GM21381 (cell line): ENCODE measurements around the gene IGSF21.

Experiments used
- ATAC-seq: cut with Tn5 transposase; IDR thresholded peaks from one replicate; pipeline ENCODE4 v1.9.1; 2021; ENCODE audit warnings: mild to moderate bottlenecking, moderate library complexity; ENCODE audit not compliant: unreplicated experiment

IGSF21 gene

GRCh38 chr1:18394563-18395156, 287.1 kb downstream of the IGSF21 start:
- no peak for ATAC-seq

GRCh38 chr1:18396247-18396980, 288.8 kb downstream of the IGSF21 start:
- no peak for ATAC-seq

- no peak for ATAC-seq
Measured at GRCh38 chr1:18397641-18398040, 290.0 kb downstream of the IGSF21 start.

- ATAC-seq = no peak
Measured at GRCh38 chr1:18398791-18399530, 291.4 kb downstream of the IGSF21 start.

GRCh38 chr1:18400347-18401102, 292.9 kb downstream of the IGSF21 start:
- ATAC-seq = no peak

GRCh38 chr1:18401921-18402320, 294.3 kb downstream of the IGSF21 start:
- no peak for ATAC-seq

- no peak for ATAC-seq
Measured at GRCh38 chr1:18404460-18404859, 296.9 kb downstream of the IGSF21 start.

GRCh38 chr1:18407166-18408045, 299.8 kb downstream of the IGSF21 start:
- ATAC-seq = no peak

- no peak for ATAC-seq
Measured at GRCh38 chr1:18408656-18409370, 301.2 kb downstream of the IGSF21 start.

- ATAC-seq = no peak
Measured at GRCh38 chr1:18409609-18410237, 302.1 kb downstream of the IGSF21 start.

- no peak for ATAC-seq
Measured at GRCh38 chr1:18410407-18410806, 302.8 kb downstream of the IGSF21 start.

- no peak for ATAC-seq
Measured at GRCh38 chr1:18411321-18411720, 303.7 kb downstream of the IGSF21 start.

GRCh38 chr1:18411820-18412641, 304.4 kb downstream of the IGSF21 start:
- no peak for ATAC-seq

GRCh38 chr1:18412882-18413353, 305.3 kb downstream of the IGSF21 start:
- ATAC-seq = no peak

GRCh38 chr1:18413541-18414305, 306.1 kb downstream of the IGSF21 start:
- ATAC-seq = no peak

- ATAC-seq = no peak
Measured at GRCh38 chr1:18414321-18414720, 306.7 kb downstream of the IGSF21 start.

- no peak for ATAC-seq
Measured at GRCh38 chr1:18414872-18415447, 307.4 kb downstream of the IGSF21 start.
